ENCODE measurements around the gene RBBP9. TPM values are rescaled to one million over a fixed set of nuclear protein-coding genes. Genes with fewer than 3 reads are reported as not detected.

Gene RBBP9
- total RNA-seq, 1 experiment from 2014 or later, result 12.2 TPM

DNA sequence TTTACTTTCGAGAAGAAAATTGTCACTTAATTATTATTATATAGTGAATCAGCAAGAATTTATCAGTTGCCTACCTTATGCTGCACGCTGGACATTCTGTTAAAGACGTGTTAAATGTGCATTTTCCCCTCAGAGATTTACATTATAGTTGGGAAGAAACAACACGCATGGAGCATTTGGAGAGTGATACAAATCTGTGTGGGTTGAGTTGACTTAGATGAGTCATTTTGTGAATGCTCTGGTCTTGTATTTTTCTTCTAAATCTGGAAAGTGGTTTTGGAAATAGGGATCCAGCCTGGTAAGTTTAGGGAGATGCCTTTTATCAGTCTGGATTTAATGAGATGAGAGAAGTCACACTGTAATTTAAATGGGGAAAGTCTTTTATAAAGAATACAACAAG lies 46.2 kb upstream of the RBBP9 start (continued):
- TF ChIP-seq JAZF1 (CRISPR knock-in tag; IDR thresholded peaks at IDR 0.05) (no peak), NR3C1 (CRISPR knock-in tag; conservative IDR thresholded peaks at IDR 0.05; ENCODE audit: low read depth) (no peak), ATF2 (CRISPR knock-in tag; IDR thresholded peaks at IDR 0.05; ENCODE audit: borderline replicate concordance, low read depth) (no peak), IRF2 (CRISPR knock-in tag; IDR thresholded peaks at IDR 0.05; ENCODE audit: borderline replicate concordance, low read depth) (no peak)
- TF ChIP-seq, protein P1, sequence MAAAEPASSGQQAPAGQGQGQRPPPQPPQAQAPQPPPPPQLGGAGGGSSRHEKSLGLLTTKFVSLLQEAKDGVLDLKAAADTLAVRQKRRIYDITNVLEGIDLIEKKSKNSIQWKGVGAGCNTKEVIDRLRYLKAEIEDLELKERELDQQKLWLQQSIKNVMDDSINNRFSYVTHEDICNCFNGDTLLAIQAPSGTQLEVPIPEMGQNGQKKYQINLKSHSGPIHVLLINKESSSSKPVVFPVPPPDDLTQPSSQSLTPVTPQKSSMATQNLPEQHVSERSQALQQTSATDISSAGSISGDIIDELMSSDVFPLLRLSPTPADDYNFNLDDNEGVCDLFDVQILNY (CRISPR knock-in tag; IDR thresholded peaks at IDR 0.05), result no peak

DNA sequence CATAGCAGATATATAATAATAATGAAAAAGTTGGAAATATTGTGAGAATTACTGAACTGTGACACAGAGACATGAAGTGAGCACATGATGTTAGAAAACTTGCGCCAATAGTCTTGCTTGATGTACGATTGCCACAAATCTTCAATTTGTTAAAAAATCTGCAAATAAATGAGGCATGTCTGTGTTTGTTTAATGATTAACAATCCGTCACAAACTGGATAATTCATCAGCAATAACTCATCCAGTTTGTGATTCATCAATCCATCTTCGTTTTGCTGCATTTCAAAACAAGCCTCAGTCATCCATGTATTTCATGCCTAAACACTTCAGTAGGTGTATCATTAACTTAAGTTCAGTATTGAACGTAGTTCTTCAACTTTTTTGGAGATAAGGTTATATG lies 44.7 kb upstream of the RBBP9 start:
- Mint-ChIP-seq H3K36me3 (peaks cover 57% of the 10 kb centered on the region), H3K4me3 (no peak overlapping the region), H3K9me3 (no peaks in the 10 kb centered on the region), H3K27ac (no peak overlapping the region), H3K27me3 (ENCODE audit: low read depth) (no peaks in the 10 kb centered on the region), H3K4me1 (no peaks in the 10 kb centered on the region)
- TF ChIP-seq FOXP1 (CRISPR knock-in tag; IDR thresholded peaks at IDR 0.05; ENCODE audit: borderline replicate concordance) (no peak), TP53 (CRISPR knock-in tag; IDR thresholded peaks at IDR 0.05) (no peak), ATF3 (CRISPR knock-in tag; conservative IDR thresholded peaks at IDR 0.05) (no peak), HMGA2 (CRISPR knock-in tag; IDR thresholded peaks at IDR 0.05) (no peak), CBFB (CRISPR knock-in tag; IDR thresholded peaks at IDR 0.05; ENCODE audit: low read depth) (no peak), SMAD3 (CRISPR knock-in tag; IDR thresholded peaks at IDR 0.05; ENCODE audit: borderline replicate concordance) (no peak)
- TF ChIP-seq, protein P2, sequence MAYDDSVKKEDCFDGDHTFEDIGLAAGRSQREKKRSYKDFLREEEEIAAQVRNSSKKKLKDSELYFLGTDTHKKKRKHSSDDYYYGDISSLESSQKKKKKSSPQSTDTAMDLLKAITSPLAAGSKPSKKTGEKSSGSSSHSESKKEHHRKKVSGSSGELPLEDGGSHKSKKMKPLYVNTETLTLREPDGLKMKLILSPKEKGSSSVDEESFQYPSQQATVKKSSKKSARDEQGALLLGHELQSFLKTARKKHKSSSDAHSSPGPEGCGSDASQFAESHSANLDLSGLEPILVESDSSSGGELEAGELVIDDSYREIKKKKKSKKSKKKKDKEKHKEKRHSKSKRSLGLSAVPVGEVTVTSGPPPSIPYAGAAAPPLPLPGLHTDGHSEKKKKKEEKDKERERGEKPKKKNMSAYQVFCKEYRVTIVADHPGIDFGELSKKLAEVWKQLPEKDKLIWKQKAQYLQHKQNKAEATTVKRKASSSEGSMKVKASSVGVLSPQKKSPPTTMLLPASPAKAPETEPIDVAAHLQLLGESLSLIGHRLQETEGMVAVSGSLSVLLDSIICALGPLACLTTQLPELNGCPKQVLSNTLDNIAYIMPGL (CRISPR knock-in tag; IDR thresholded peaks at IDR 0.05), result no peak
- ATAC-seq (no peak), DNase-seq (ENCODE audit: low spot score) (no peak)
- ChIA-PET CTCF (no interaction called here), POLR2A (no interaction called here)

DNA sequence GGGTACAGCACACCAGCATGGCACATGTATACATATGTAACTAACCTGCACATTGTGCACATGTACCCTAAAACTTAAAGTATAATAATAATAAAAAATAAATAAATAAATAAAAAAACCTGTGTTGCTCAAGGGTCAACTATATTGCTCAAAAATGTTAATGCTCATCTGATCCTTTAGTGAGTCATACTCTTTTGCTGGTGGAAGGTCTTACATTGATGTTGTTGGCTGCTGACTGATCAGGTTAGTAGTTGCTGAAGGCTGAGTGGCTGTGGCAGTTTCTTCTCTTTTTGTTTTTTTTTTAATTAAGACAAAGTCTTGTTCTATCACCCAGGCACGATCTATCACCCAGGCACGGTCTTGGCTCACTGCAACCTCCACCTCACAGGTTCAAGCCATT lies 40.6 kb upstream of the RBBP9 start:
- ATAC-seq (no peak), DNase-seq (ENCODE audit: low spot score) (no peak)
- TF ChIP-seq, protein P3, sequence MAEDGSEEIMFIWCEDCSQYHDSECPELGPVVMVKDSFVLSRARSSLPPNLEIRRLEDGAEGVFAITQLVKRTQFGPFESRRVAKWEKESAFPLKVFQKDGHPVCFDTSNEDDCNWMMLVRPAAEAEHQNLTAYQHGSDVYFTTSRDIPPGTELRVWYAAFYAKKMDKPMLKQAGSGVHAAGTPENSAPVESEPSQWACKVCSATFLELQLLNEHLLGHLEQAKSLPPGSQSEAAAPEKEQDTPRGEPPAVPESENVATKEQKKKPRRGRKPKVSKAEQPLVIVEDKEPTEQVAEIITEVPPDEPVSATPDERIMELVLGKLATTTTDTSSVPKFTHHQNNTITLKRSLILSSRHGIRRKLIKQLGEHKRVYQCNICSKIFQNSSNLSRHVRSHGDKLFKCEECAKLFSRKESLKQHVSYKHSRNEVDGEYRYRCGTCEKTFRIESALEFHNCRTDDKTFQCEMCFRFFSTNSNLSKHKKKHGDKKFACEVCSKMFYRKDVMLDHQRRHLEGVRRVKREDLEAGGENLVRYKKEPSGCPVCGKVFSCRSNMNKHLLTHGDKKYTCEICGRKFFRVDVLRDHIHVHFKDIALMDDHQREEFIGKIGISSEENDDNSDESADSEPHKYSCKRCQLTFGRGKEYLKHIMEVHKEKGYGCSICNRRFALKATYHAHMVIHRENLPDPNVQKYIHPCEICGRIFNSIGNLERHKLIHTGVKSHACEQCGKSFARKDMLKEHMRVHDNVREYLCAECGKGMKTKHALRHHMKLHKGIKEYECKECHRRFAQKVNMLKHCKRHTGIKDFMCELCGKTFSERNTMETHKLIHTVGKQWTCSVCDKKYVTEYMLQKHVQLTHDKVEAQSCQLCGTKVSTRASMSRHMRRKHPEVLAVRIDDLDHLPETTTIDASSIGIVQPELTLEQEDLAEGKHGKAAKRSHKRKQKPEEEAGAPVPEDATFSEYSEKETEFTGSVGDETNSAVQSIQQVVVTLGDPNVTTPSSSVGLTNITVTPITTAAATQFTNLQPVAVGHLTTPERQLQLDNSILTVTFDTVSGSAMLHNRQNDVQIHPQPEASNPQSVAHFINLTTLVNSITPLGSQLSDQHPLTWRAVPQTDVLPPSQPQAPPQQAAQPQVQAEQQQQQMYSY (CRISPR knock-in tag; IDR thresholded peaks at IDR 0.05), result no peak
- TF ChIP-seq SMAD4 (CRISPR knock-in tag; IDR thresholded peaks at IDR 0.05), result no peak
- TF ChIP-seq NFE2L1 (CRISPR knock-in tag; IDR thresholded peaks at IDR 0.05), result no peak
- TF ChIP-seq MYBL2 (CRISPR knock-in tag; IDR thresholded peaks at IDR 0.05), result no peak
- no peaks in the 10 kb centered on the region for H3K9me3 Mint-ChIP-seq
- ChIA-PET POLR2A (no interaction called here), CTCF (no interaction called here)
- peaks cover 67% of the 10 kb centered on the region for H3K36me3 Mint-ChIP-seq
- no peak overlapping the region for H3K27ac Mint-ChIP-seq
- H3K4me1 Mint-ChIP-seq, result no peaks in the 10 kb centered on the region
- H3K27me3 Mint-ChIP-seq (ENCODE audit: low read depth), result no peaks in the 10 kb centered on the region
- H3K4me3 Mint-ChIP-seq, result no peak overlapping the region

Data from WTC11 (cell line).